Cardiac muscle cell (in vitro differentiated cells and primary cell): ENCODE results near the gene BCAT1. TPM values are rescaled to one million over a fixed set of nuclear protein-coding genes. Genes with fewer than 3 reads are reported as not detected.

Experiments
- DNase-seq, 2 donors: peaks; one replicate each; pipeline versions ENCODE4 v3.0.0 to v3.0.0-alpha.2; 2010 to 2017; ENCODE audit warnings: low read depth in 1 of 2, low spot score in 1 of 2
- H3K27ac ChIP-seq: fragments of 200-600 bp; sonication (generic); 2 replicates; pipeline ENCODE4 v1.5.1; 2016
- H3K27me3 ChIP-seq: fragments of 200-600 bp; sonication (generic); 2 replicates; pipeline ENCODE4 v1.6.0; 2016; ENCODE audit warnings: control low read depth
- H3K36me3 ChIP-seq: fragments of 200-600 bp; sonication (generic); 2 replicates; pipeline ENCODE4 v1.5.1; 2016; ENCODE audit warnings: control low read depth
- H3K4me1 ChIP-seq: fragments of 200-600 bp; sonication (generic); 2 replicates; pipeline ENCODE4 v1.8.1; 2017; ENCODE audit warnings: low read depth, mild to moderate bottlenecking, mixed run types
- H3K4me3 ChIP-seq: fragments of 200-600 bp; sonication (generic); 2 replicates; pipeline ENCODE4 v1.5.1; 2016; ENCODE audit warnings: mild to moderate bottlenecking
- H3K9me3 ChIP-seq: fragments of 200-600 bp; sonication (generic); 2 replicates; pipeline ENCODE4 v1.5.1; 2017; ENCODE audit warnings: low read depth, mild to moderate bottlenecking, control low read depth
- polyA plus RNA-seq: library from polyadenylated mRNA; unstranded; fragments of >200 nt; fragmentation: Nextera tagmentation; extraction: Ambion mirVana; gene quantifications from 2 replicates; pipeline ENCODE4 v1.2.1, GENCODE V29; 2016
- total RNA-seq: library from RNA; depleted of rRNA; stranded (reverse); fragments of >200 nt; gene quantifications from 2 replicates; pipeline ENCODE4 v1.2.3, GENCODE V29; 2016
- TF ChIP-seq, protein P1 (sequence below): IDR thresholded peaks from 2 replicates; pipeline ENCODE4 v1.5.1; 2012; ENCODE audit warnings: low read depth, mild to moderate bottlenecking, low read length

Gene BCAT1
- total and polyA plus RNA-seq, 2 experiments from 2014 or later = 17.8 to 45.3 TPM

DNA sequence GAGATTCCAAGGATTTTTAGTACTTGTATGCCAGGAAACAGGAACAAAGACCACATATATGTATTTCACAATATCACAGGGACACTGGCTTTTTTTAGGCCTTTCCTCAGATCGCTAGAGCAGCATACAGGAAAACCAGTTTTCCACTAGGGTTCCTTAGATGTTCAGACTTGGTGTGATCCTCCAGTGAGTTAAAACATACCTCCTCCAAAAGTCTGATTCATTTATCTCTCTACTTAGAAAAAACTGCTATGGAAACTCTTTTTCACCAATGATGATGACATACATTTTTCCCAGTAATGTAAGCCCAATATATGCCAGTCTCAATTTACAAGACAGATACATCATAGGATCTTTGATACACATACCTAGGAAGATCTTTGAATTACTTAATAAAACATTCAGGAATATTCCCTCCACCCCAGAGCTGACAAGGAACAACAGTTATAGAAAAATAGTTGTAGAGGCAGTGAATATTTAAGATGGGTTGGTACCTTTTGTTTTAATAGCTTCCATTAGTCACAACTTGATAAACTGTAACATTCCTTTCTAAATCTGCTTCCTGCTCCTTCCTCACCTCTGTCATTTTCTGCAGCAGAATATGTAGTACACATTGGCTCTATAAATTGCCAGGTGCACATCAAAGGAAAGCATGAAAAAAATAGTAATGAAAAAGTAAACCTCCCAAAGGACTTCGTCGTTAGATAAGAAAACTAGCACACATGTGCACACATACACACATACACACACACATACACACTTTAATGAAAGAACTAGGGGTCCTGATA, 27.5 kb downstream of the BCAT1 start:
- Histone ChIP-seq H3K27me3 (no peaks in the 10 kb centered on the region), H3K36me3 (no peaks in the 10 kb centered on the region), H3K4me1 (no peaks in the 10 kb centered on the region), H3K4me3 (no peak overlapping the region), H3K9me3 (no peaks in the 10 kb centered on the region), H3K27ac (no peak overlapping the region)
- TF ChIP-seq, protein P1, sequence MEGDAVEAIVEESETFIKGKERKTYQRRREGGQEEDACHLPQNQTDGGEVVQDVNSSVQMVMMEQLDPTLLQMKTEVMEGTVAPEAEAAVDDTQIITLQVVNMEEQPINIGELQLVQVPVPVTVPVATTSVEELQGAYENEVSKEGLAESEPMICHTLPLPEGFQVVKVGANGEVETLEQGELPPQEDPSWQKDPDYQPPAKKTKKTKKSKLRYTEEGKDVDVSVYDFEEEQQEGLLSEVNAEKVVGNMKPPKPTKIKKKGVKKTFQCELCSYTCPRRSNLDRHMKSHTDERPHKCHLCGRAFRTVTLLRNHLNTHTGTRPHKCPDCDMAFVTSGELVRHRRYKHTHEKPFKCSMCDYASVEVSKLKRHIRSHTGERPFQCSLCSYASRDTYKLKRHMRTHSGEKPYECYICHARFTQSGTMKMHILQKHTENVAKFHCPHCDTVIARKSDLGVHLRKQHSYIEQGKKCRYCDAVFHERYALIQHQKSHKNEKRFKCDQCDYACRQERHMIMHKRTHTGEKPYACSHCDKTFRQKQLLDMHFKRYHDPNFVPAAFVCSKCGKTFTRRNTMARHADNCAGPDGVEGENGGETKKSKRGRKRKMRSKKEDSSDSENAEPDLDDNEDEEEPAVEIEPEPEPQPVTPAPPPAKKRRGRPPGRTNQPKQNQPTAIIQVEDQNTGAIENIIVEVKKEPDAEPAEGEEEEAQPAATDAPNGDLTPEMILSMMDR = no peak
- DNase-seq = peak in 1 of 2 donors; percentile 74

DNA sequence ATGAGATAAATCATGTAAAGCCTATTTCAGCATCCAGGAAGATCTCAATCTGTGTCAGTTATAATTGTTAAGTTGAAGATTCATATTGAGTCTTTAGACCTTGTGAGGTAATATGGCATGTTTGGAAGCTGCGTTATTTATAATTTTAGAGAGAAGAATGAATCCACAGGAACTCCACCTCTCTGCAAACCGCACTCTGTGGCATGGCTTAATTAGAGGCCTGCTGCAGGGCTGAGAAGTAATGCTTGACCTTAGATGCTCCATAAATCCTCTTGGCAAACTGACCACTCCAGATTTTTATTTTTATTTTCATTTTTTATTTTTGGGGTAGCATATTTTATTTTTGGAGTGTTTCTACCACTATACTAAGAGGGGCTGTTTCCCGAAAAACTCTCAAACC, 28.8 kb downstream of the BCAT1 start:
- Histone ChIP-seq H3K4me1 (no peaks in the 10 kb centered on the region), H3K36me3 (no peaks in the 10 kb centered on the region), H3K27me3 (no peaks in the 10 kb centered on the region), H3K27ac (no peak overlapping the region), H3K4me3 (no peak overlapping the region), H3K9me3 (no peaks in the 10 kb centered on the region)
- DNase-seq = no peak
- TF ChIP-seq, protein P1 = no peak

DNA sequence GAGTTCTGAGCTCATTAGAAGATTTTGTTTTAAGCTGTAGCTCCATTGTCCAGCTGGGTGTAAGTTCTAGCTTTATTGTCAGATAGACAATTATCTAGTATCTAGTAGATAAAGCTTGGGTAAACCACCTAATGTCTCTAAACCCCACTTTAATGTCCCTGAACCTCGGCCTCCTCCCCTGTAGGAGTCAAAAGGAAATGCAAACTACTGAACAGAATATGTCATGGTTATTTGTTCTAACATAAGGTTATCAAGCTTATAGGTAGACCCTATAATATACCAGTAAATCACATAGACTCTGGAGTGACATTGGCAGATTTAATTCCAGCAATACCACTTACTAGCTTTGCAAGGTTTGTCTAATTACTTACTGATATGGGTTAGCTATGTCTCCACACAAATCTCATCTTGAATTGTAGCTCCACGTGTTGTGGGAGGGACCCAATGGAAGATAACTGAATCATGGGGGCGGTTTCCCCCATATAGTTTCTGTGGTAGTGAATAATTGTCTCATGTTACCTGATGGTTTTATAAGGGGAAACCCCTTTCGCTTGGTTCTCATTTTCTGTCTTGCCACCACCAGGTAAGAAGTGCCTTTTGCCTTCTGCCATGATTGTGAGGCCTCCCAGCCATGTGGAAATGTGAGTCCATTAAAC, 29.4 kb downstream of the BCAT1 start:
- no peak overlapping the region for H3K4me3 ChIP-seq
- no peaks in the 10 kb centered on the region for H3K4me1 ChIP-seq
- no peaks in the 10 kb centered on the region for H3K36me3 ChIP-seq
- H3K9me3 ChIP-seq = no peaks in the 10 kb centered on the region
- DNase-seq = no peak
- H3K27ac ChIP-seq = no peak overlapping the region
- no peaks in the 10 kb centered on the region for H3K27me3 ChIP-seq
- TF ChIP-seq, protein P1 = no peak

DNA sequence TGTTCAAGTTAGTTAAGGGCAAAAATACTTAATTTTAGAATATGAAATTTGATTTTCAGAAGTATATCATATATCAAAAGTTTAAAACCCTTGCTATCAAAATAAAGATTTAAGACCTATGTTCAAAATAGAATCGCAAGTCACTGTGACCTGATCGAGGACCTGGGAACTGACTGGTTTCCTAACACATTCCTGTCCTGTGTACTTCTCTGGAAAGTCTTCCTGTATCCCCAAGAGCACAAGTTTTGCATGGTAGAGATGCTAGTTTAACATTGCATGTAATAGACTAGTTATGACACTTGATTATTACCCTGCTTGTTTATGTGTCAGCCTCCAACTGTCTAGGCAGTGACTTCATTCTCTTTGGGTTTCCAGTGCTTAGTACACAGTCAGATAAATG, 30.3 kb downstream of the BCAT1 start:
- DNase-seq = no peak
- Histone ChIP-seq H3K4me3 (no peak overlapping the region), H3K27ac (no peak overlapping the region), H3K9me3 (no peaks in the 10 kb centered on the region), H3K36me3 (no peaks in the 10 kb centered on the region), H3K4me1 (no peaks in the 10 kb centered on the region), H3K27me3 (no peaks in the 10 kb centered on the region)
- TF ChIP-seq, protein P1 = no peak

DNA sequence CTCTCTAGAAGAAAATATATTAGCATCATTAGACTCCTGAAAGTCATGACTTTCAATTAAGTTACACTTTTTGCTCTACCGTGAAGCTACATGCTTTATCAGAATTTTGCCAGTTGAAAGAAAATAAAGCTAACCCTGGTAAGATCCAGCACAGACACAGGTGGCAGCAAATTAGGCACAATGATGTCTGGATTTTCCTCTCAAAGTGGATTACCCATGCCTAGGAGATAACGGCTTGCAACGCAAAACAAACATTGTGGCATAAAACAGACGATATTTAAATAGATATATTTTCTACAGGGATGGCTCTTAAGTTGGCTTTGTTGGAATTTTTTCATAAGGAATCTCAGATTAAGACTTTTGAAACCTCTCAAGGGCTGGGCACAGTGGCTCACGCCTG, 33.4 kb downstream of the BCAT1 start:
- no peak for DNase-seq
- Histone ChIP-seq H3K9me3 (no peaks in the 10 kb centered on the region), H3K36me3 (no peaks in the 10 kb centered on the region), H3K27me3 (no peaks in the 10 kb centered on the region), H3K4me3 (no peak overlapping the region), H3K27ac (no peak overlapping the region), H3K4me1 (no peaks in the 10 kb centered on the region)
- TF ChIP-seq, protein P1 = no peak
